Measurements from ENCODE around the gene CLDN20. TPM values are rescaled to one million over a fixed set of nuclear protein-coding genes. Genes with fewer than 3 reads are reported as not detected.

CLDN20 gene
- total and polyA plus RNA-seq, 2 experiments from 2014 or later, result 0.56 TPM; not detected in 1

GRCh38 chr6:155250701-155251381 lies 13.0 kb upstream of the CLDN20 start:
- TF ChIP-seq EZH2phosphoT487 (IDR thresholded peaks at IDR 0.05; ENCODE audit: low read depth, severe bottlenecking, unreplicated experiment) (no peak), EZH2 (IDR thresholded peaks at IDR 0.05; ENCODE audit: borderline replicate concordance) (no peak), CTCF (IDR thresholded peaks at IDR 0.05; ENCODE audit: poor library complexity) (no peak)
- Histone ChIP-seq H3K4me3 (no peak overlapping the region), H3K79me2 (no peaks in the 10 kb centered on the region), H3K36me3 (replicated peaks; ENCODE audit: insufficient read depth, low read depth) (peaks cover 3% of the 10 kb centered on the region), H3K4me2 (no peak overlapping the region), H3K9me3 (ENCODE audit: low read depth) (no peaks in the 10 kb centered on the region), H4K20me1 (ENCODE audit: insufficient read depth, poor library complexity, severe bottlenecking) (no peaks in the 10 kb centered on the region), H3K4me1 (ENCODE audit: insufficient read depth) (peaks cover 10% of the 10 kb centered on the region), H3K27ac (peak overlapping the region; percentile 13), H2AFZ (no peak overlapping the region), H3K27me3 (no peaks in the 10 kb centered on the region), H3K9me2 (replicated peaks; ENCODE audit: insufficient read depth) (no peaks in the 10 kb centered on the region)
- no peak for DNase-seq (ENCODE audit: low spot score)
- 88% methylated on average over 10 of the region's 10 CpGs for WGBS (ENCODE audit: low lambda C conversion rate, missing lambda C conversion rate)

GRCh38 chr6:155252581-155252980 lies 11.2 kb upstream of the CLDN20 start:
- no peak for DNase-seq (ENCODE audit: low spot score)
- 97% methylated on average over 8 of the region's 8 CpGs for WGBS (ENCODE audit: low lambda C conversion rate, missing lambda C conversion rate)
- H3K36me3 ChIP-seq (replicated peaks; ENCODE audit: insufficient read depth, low read depth), result peaks cover 3% of the 10 kb centered on the region
- H3K9me2 ChIP-seq (replicated peaks; ENCODE audit: insufficient read depth), result no peaks in the 10 kb centered on the region
- no peaks in the 10 kb centered on the region for H3K9me3 ChIP-seq (ENCODE audit: low read depth)
- H3K79me2 ChIP-seq, result no peaks in the 10 kb centered on the region
- H3K27me3 ChIP-seq, result no peaks in the 10 kb centered on the region
- H3K4me2 ChIP-seq, result no peak overlapping the region
- no peaks in the 10 kb centered on the region for H4K20me1 ChIP-seq (ENCODE audit: insufficient read depth, poor library complexity, severe bottlenecking)
- H3K4me3 ChIP-seq, result no peak overlapping the region
- H2AFZ ChIP-seq, result no peak overlapping the region
- H3K27ac ChIP-seq, result peak overlapping the region; percentile 62
- H3K4me1 ChIP-seq (ENCODE audit: insufficient read depth), result peaks cover 7% of the 10 kb centered on the region
- no peak for TF ChIP-seq EZH2 (IDR thresholded peaks at IDR 0.05; ENCODE audit: borderline replicate concordance)
- no peak for TF ChIP-seq EZH2phosphoT487 (IDR thresholded peaks at IDR 0.05; ENCODE audit: low read depth, severe bottlenecking, unreplicated experiment)
- TF ChIP-seq CTCF (IDR thresholded peaks at IDR 0.05; ENCODE audit: poor library complexity), result no peak

- DNase-seq (ENCODE audit: low spot score), result no peak
- Histone ChIP-seq H3K36me3 (replicated peaks; ENCODE audit: insufficient read depth, low read depth) (peaks cover 3% of the 10 kb centered on the region), H3K27ac (peak overlapping the region; percentile 62)
These were observed 10.5 kb upstream of the CLDN20 start for GRCh38 chr6:155253337-155253736.

GRCh38 chr6:155254139-155254538 lies 9.7 kb upstream of the CLDN20 start:
- Histone ChIP-seq H3K9me2 (replicated peaks; ENCODE audit: insufficient read depth) (no peaks in the 10 kb centered on the region), H3K4me1 (ENCODE audit: insufficient read depth) (no peaks in the 10 kb centered on the region), H3K27ac (peak overlapping the region; percentile 62), H3K79me2 (no peaks in the 10 kb centered on the region), H3K4me3 (no peak overlapping the region), H3K27me3 (no peaks in the 10 kb centered on the region), H3K9me3 (ENCODE audit: low read depth) (no peaks in the 10 kb centered on the region), H3K36me3 (replicated peaks; ENCODE audit: insufficient read depth, low read depth) (peaks cover 3% of the 10 kb centered on the region), H3K4me2 (no peak overlapping the region), H2AFZ (no peak overlapping the region), H4K20me1 (ENCODE audit: insufficient read depth, poor library complexity, severe bottlenecking) (no peaks in the 10 kb centered on the region)
- 93% methylated on average over 10 of the region's 10 CpGs for WGBS (ENCODE audit: low lambda C conversion rate, missing lambda C conversion rate)
- DNase-seq (ENCODE audit: low spot score), result no peak
- TF ChIP-seq EZH2 (IDR thresholded peaks at IDR 0.05; ENCODE audit: borderline replicate concordance) (no peak), CTCF (IDR thresholded peaks at IDR 0.05; ENCODE audit: poor library complexity) (no peak), EZH2phosphoT487 (IDR thresholded peaks at IDR 0.05; ENCODE audit: low read depth, severe bottlenecking, unreplicated experiment) (no peak)

More at GRCh38 chr6:155253337-155253736, 10.5 kb upstream of the CLDN20 start:
- Histone ChIP-seq H3K4me3 (no peak overlapping the region), H3K27me3 (no peaks in the 10 kb centered on the region), H2AFZ (no peak overlapping the region), H3K4me2 (no peak overlapping the region), H3K9me2 (replicated peaks; ENCODE audit: insufficient read depth) (no peaks in the 10 kb centered on the region), H3K79me2 (no peaks in the 10 kb centered on the region), H3K4me1 (ENCODE audit: insufficient read depth) (no peaks in the 10 kb centered on the region), H4K20me1 (ENCODE audit: insufficient read depth, poor library complexity, severe bottlenecking) (no peaks in the 10 kb centered on the region), H3K9me3 (ENCODE audit: low read depth) (no peaks in the 10 kb centered on the region)
- TF ChIP-seq EZH2 (IDR thresholded peaks at IDR 0.05; ENCODE audit: borderline replicate concordance), result no peak
- WGBS (ENCODE audit: low lambda C conversion rate, missing lambda C conversion rate), result 11% methylated on average over 1 of the region's 1 CpG

Data from hepatocyte (in vitro differentiated cells).